Stimulated activated CD4-positive, alpha-beta T cell treated with anti-CD3 and anti-CD28 coated beads, Interleukin-1b, Interleukin-23, amount 100 ng/mL, for 48 hours (primary cell): ENCODE measurements around the gene EEIG1.

Experiments
- DNase-seq: peaks from one replicate; pipeline ENCODE4 v3.0.0-alpha.2; 2020

Gene EEIG1

DNA sequence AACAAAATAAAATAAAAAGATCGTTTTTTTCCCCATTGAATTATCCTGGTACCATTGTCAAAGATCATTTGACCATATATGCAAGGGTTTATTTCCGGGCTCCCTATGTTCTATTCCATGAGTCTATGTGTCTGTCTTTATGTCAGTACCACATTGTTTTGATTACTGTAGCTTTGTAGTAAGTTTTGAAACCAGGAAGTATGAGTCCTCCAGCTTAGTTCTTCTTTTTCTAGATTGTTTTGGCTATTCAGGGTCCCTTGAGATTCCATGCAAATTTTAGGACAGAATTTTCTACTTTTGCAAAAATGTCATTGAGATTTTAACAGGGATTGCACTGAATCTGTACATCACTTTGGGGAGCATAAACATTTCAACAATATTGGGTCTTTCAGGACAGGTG, 18.7 kb upstream of the EEIG1 start:
- no peak for DNase-seq

- no peak for DNase-seq
Measured at GRCh38 chr9:127993721-127994120, 12.9 kb upstream of the EEIG1 start.

DNA sequence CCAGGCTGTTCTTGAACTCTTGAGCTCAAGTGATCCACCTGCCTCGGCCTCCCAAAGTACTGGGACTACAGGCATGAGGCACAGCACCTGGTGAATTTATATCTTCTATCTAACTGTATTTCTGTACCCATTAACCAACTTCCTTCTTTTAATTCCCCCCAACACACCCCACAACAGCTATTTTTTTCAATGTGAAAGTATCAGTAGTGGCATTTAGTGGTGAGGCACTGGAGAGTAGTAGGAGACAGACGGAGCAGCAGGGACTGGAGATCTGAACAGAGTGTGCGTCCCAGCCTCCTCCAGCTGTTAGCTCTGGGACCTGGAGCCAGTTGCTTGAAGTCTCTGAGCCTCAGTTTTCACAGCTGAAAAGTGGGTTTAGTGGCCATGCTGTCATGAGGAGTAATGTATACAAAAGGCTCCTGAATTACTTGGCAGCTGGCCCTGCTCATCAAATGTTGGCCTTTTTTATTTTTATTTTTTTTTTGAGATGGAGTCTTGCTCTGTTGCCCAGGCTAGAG, 11.0 kb upstream of the EEIG1 start:
- no peak for DNase-seq

DNA sequence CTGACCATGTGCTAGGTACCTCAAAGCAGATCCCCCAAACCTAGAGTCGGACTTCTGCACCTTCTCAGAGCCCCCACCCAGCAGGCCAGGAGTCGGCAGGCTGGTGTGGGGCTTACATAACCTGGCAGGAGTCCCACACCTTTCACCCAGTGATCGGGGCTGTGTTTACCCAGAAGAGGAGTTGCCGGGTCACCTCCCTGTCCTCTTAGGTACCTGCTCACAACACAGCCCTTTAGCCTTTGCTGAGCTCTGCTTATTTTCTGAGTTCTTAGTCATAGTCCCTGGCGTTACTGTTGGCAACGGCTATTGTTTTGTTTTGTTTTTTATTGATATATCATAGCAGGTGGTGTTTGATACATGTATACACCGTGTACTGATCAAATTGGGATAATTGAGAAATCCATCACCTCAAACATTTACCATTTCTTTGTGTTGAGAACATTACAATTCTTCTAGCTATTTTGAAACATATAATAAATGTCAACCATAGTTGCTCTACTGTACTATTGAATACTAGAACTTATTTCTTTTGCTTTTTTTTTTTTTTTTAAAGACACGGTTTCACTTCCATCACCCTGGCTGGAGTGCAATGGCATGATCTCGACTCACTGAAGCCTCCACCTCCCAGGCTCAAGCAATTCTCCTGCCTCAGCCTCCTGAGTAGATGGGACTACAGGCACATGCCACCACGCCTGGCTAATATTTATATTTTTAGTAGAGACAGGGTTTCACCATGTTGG, 10.4 kb upstream of the EEIG1 start:
- DNase-seq: no peak

DNA sequence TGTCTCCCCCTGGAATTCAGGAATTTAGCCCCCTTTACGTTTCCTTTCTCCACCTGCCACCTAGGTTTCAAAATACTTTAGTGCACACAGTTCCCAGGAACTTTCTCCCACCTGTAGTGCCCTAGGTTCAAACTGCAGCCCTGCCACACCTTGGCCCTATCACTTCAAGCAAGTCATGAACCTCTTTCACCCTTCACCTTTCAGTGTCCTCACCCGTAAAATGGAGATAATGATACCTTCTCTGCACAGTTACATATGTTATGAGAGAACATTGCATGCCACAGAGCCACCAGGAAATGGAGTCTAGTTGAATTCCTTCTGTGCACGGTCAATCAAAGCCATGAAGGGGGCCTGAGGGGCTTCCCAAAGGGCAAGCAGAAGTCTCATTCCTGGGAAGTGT, 9.8 kb upstream of the EEIG1 start:
- no peak for DNase-seq

DNA sequence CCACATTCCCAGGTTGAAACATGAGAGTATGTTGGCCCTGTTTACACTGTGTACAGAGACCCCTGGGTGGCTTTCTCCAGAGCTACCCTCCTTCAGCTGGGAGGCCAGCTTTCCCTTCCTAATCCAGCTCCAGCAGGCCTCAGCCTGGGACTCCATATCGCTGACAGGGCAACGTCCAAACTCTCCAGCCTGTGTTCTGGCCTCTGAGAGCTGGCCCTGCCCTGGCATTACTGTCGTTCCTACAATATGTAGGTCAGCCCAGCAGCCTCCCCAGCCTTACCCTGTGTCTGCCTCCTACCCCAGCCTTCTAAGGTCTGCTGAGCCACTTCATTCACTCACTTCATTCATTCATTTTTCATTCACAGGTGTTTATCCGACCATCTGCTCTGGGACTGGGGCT, 8.3 kb upstream of the EEIG1 start:
- no peak for DNase-seq

DNA sequence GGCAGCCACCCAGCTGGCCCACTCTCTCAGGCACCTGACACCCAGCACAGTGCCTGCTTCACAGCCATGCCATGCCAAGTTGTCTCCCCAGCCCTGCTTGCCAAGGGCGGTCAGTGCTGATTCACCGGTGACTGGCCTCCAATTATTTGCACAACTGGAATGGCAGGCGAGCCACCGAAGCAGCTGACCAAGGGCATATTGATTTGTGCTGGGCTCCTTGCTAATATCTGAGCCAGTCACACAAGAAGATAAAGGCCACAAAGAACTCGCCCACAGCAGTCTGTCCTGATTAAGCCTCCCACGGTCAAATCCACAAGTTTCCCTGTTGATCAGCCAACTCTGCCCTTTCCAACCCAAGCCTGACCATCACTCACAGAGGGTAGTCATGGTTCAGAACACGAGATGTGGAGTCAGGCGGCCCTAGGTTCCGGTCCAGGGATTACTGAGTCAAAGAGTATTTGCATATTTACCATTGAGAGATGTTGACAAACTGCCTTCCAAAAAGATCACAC, 6.4 kb upstream of the EEIG1 start:
- DNase-seq: no peak

DNA sequence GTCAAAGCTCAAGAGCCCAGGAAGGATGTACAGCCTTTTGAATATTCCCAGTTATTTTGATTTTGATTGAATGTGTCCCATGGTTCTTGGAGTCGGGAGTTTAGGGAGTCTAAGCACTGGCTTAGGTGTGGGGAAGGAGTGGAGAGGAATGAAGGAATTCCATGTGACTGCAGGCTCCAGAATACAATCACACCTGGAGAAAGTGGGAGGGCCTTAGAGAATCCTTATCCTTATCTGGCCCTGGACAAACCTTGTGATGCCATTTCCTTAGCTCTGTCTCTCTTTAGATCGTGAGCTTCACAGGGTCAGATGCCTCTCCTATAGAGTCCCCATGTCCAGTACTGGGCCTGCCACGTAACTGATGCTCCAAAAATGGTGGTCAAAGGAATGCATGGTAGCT, 4.2 kb upstream of the EEIG1 start:
- DNase-seq: no peak

DNA sequence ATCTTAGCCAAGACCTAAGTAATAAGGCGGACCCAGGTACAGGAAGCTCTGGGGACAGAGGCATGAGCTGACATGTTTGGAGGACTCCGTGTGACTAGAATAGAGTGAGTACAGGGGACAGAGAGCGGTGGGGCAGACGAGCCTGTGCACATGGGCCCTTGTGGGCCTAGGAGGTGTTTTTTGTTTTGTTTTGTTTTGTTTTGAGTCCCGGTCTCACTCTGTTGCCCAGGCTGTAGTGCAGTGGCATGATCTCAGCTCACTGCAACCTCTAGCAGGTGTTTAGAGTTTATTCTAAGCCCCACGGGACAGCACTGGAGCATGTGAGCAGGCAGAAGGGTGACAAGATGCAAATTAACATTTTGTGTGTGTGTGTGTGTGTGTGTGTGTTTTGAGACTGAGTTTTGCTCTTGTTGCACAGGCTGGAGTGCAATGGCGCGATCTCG, 3.1 kb upstream of the EEIG1 start:
- no peak for DNase-seq

GRCh38 chr9:127982912-127983311, 2.1 kb upstream of the EEIG1 start:
- no peak for DNase-seq

DNA sequence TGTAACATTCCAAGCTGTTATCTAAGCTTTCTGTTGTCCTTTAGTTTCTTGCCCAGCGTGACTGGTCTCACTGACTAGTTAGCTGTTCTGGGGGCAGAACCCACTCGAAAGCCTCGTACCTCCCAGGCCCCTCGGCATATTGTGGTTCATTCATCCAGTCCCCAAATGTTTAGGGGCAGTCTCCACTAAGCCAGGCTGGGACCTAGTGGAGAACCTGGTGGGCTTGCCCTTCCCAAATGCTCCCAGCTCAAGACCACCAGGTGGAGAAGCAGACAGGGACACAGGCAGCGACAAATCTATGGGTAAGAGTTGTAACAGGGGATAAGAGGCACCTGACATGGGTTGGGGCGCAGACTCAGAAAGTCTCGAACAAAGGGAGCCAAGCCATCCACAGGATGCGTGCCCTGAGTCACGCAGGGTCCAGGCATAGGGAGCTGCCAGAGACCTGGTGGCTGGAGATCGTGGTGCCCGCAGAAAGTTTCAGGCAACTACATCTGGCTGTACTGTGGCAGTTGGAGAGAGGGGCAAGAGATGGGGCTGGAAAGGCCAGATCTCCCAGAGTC, 851 bp upstream of the EEIG1 start:
- DNase-seq: peak; percentile 56

DNA sequence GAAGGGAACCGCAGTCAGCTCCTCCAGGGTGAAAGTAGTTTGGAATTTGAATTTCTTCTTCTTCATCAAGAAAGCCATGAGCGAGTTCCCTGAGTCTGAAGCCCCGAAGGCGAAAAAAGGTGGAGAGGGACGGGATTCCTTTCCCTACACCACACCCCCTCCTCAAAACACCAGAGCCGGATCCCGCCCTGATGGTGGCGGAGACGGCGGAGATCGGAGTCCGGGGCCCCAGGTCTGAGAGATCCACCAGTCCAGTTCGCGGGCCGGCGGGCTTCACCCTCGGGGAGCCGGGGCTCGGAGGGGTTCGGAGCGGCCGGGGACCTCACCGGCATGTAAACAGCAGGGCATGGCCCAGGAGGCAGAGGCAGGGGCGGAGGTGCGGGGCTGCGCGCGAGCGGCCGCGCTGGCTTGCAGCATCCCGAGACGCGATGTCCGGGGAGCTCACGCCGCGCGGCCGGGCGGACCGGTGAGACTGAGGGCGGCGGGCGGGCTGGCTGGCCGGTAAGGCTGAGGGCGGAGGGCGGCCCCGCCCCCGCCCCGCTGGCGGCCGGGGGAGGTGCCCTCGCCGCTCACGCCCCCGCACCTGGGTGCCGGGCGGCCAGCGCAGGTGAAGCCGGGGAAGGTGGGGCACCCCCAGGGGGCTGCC, 606 bp downstream of the EEIG1 start:
- DNase-seq: no peak

- DNase-seq: no peak
Measured at GRCh38 chr9:127979333-127980059, 1.3 kb downstream of the EEIG1 start.

DNA sequence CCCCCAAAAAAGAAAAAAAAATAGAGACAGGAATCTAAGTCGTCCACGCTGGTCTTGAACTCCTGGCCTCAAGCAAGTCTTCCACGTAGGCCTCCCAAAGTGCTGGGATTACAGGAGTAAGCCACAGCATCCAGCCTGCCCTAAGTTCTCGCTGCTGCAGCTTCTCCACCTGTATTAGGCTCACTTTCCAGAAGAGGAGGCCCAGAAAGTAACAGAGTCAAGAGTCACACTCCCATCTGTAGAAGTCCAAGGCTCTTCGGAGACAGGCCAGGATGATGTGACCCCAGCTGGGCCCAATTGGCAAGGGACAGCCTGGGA, 1.8 kb downstream of the EEIG1 start:
- no peak for DNase-seq

- DNase-seq: no peak
Measured at GRCh38 chr9:127977884-127978647, 2.7 kb downstream of the EEIG1 start.

- DNase-seq: no peak
Measured at GRCh38 chr9:127977009-127977883, 3.5 kb downstream of the EEIG1 start.

DNA sequence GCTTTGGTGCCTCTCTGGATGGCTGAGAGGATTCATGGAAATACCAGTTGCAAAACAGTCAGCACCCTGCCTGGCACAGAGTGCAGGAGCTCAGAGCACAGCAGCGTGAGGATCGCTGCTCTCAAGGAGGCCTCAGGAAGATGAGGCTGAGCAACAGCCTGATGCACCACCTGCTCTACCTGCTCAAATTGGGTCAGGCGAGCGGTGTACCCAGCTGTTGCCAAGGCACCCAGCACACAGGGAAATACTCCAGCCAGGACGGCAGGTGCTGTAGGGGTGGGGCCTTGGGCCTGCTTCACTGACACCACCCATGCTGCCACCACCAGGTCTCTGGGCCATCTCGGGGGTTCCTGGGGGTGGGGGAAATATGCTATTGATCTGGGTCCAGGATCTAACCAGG, 4.3 kb downstream of the EEIG1 start:
- DNase-seq: no peak

DNA sequence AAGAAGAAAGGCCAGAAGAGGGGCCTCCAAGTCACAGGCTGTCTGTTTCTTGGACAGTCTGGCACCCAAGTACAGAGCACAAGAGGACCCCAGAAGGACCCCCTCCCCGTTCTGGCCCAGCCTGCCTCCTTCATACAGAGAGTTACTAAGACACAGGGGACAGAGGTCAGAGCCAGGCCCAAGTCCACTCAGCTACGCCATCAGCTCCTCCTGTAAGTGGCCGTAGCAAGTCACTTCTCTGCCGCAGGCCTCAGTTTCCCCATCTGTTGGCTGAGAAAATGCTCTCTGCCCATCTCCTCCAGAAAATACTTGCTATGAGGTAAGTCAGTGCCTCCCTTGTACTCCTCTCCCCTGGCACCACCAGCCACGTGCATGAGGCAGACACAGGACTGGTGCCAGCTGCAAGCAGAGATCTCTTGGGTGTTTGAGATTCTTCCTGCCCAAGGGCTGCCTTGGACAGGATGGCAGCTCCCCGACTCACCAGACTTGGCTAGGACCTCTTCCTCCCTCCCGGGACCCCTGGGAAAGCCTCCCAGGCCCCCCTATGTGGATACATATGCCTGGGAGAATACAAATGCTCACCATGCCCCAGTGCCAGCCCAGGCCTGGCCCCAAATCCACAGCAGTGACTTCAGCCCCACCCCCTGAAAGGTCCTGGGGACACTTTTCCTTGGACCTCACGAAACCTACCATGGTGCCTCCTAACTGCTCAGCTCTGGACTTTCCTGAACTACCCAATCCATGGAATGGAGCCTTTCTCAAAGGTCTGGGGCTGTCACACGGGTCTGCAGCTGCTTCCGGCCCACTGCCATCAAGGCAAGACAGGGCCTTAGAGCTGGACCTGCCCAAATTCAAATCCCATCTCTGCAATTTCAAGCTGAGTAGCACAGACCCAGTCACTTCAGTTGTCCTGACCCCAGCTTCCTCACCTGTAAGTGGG, 5.1 kb downstream of the EEIG1 start:
- no peak for DNase-seq

GRCh38 chr9:127974769-127975261, 6.0 kb downstream of the EEIG1 start:
- DNase-seq: no peak
